ENCODE results near the gene RIN1. TPM values are rescaled to one million over a fixed set of nuclear protein-coding genes. Genes with fewer than 3 reads are reported as not detected.
A peak's percentile ranks its signal among the peaks of the same experiment; 100 is the strongest.

RIN1 gene
- polyA plus RNA-seq, 1 of the 3 experiments (the other 2 are of a cell fraction) = 16.9 TPM

- TF ChIP-seq CTCF (IDR thresholded peaks at IDR 0.05) (no peak), RXRA (IDR thresholded peaks at IDR 0.05; ENCODE audit: borderline replicate concordance, low read depth) (peak; percentile 63; the same call in 1 of the 2 replicates), IRF3 (IDR thresholded peaks at IDR 0.05; ENCODE audit: low read depth, low read length) (no peak), RFX5 (IDR thresholded peaks at IDR 0.05; ENCODE audit: low read length) (no peak)
Measured at GRCh38 chr11:66312549-66313320, 23.5 kb downstream of the RIN1 start (continued).

- Histone ChIP-seq H3K27ac (ENCODE audit: low read depth in 2 of 2, low read length in 1 of 2) (peak overlapping the region; percentile 94 to 96), H3K9me3 (no peaks in the 10 kb centered on the region), H3K79me2 (ENCODE audit: insufficient read depth) (no peaks in the 10 kb centered on the region), H4K20me1 (ENCODE audit: insufficient read depth) (no peaks in the 10 kb centered on the region), H3K4me1 (ENCODE audit: control insufficient read depth in 1 of 2, insufficient read depth in 2 of 2, low read depth in 1 of 2, low read length in 1 of 2) (peaks cover 11 to 49% of the 10 kb centered on the region in 2 experiments; a peak in 2 of 4 replicates), H3K9me2 (no peaks in the 10 kb centered on the region), H3K9ac (peak overlapping the region; percentile 68), H3K36me3 (replicated peaks in 1 of 2; ENCODE audit: control insufficient read depth in 1 of 2, insufficient read depth in 2 of 2, low read length in 1 of 2) (no peaks in the 10 kb centered on the region), H3K27me3 (ENCODE audit: insufficient read depth) (no peaks in the 10 kb centered on the region), H2AFZ (ENCODE audit: low read depth) (peak overlapping the region; percentile 88), H3K4me3 (ENCODE audit: low read depth in 2 of 2, low read length in 1 of 2) (peak overlapping the region; percentile 59 to 70), H3K4me2 (peak overlapping the region; percentile 81), H3F3A (replicated peaks; ENCODE audit: insufficient read depth) (peaks cover 15% of the 10 kb centered on the region)
- peak; percentile 88 for DNase-seq
- 0% methylated on average over 18 of the region's 44 CpGs for WGBS (ENCODE audit: low lambda C conversion rate)
- ChIA-PET POLR2A (interaction anchor here (0.6 to 3.1 kb wide), 17 partner anchors 10 to 194 kb away, joined by 3 to 33 read pairs (median 4); partner anchors contain the start of genes B4GAT1, BRMS1, RAB1B and RIN1), CTCF (interaction anchor here (0.6 to 12.4 kb wide), 35 partner anchors 10 to 426 kb away, joined by 3 to 280 read pairs (median 4); partner anchors contain the start of genes B4GAT1, BRMS1, CNIH2 and DPP3)
- peak; percentile 52 for TF ChIP-seq MXI1 (IDR thresholded peaks at IDR 0.05; ENCODE audit: low read depth, low read length)
- peak; percentile 97 for TF ChIP-seq RAD21 (IDR thresholded peaks at IDR 0.05; ENCODE audit: low read length)
- no peak for TF ChIP-seq TEAD4 (IDR thresholded peaks at IDR 0.05; ENCODE audit: borderline replicate concordance, insufficient read depth)
- TF ChIP-seq NFIC (IDR thresholded peaks at IDR 0.05; ENCODE audit: borderline replicate concordance) = no peak
- no peak; the same call in 1 of the 2 replicates for TF ChIP-seq RXRA (IDR thresholded peaks at IDR 0.05; ENCODE audit: borderline replicate concordance, low read depth)
- peak; percentile 96 for TF ChIP-seq SMC3 (IDR thresholded peaks at IDR 0.05; ENCODE audit: low read depth, low read length)
- TF ChIP-seq PBX3 (IDR thresholded peaks at IDR 0.05) = no peak
- peak; percentile 98 for TF ChIP-seq CTCF (IDR thresholded peaks at IDR 0.05)
- no peak for TF ChIP-seq EP300 (IDR thresholded peaks at IDR 0.05; ENCODE audit: borderline replicate concordance in 1 of 2, low read depth in 1 of 2, low read length in 1 of 2)
- 0 out of 2 replicates have a peak, but pooled peaks have one; percentile 5 for TF ChIP-seq REST (IDR thresholded peaks at IDR 0.05; ENCODE audit: low read depth, low read length)
- TF ChIP-seq SIN3A (IDR thresholded peaks at IDR 0.05; ENCODE audit: borderline replicate concordance, low read depth, low read length) = no peak
- no peak for TF ChIP-seq FOSL2 (IDR thresholded peaks at IDR 0.05; ENCODE audit: borderline replicate concordance, low read depth)
- peak; percentile 57; the same call in 1 of the 2 replicates for TF ChIP-seq MAX (IDR thresholded peaks at IDR 0.05; ENCODE audit: low read depth)
- no peak for TF ChIP-seq ELF1 (IDR thresholded peaks at IDR 0.05)
- TF ChIP-seq EZH2phosphoT487 (IDR thresholded peaks at IDR 0.05; ENCODE audit: borderline replicate concordance, low read depth) = no peak
- TF ChIP-seq RFX5 (IDR thresholded peaks at IDR 0.05; ENCODE audit: low read length) = no peak
Measured at GRCh38 chr11:66311965-66312548, 24.2 kb downstream of the RIN1 start.

Measured in SK-N-SH (cell line).